HepG2 (cell line): ENCODE results near the gene RSPRY1. TPM values are rescaled to one million over a fixed set of nuclear protein-coding genes. Genes with fewer than 3 reads are reported as not detected.

Source experiments
- CBX1 ChIP-seq: IDR thresholded peaks from one replicate; pipeline ENCODE4 v1.6.1; 2016; ENCODE audit warnings: antibody characterized with exemption, low read depth
- CCDC6 ChIP-seq: sonication (generic); formaldehyde crosslinking; IDR thresholded peaks from 2 replicates; pipeline ENCODE4 v1.8.1; 2022; ENCODE audit warnings: mild to moderate bottlenecking, missing genetic modification reagents, moderate library complexity
- IKZF5 ChIP-seq: IDR thresholded peaks from 2 replicates; pipeline ENCODE4 v1.6.1; 2018; ENCODE audit warnings: missing genetic modification reagents, mild to moderate bottlenecking, missing compliant biosample characterization
- MYPOP ChIP-seq: sonication (generic); formaldehyde crosslinking; IDR thresholded peaks from 2 replicates; pipeline ENCODE4 v1.8.1; 2023; ENCODE audit warnings: mild to moderate bottlenecking, moderate library complexity, missing genetic modification reagents
- NCOA2 ChIP-seq: sonication (generic); formaldehyde crosslinking; IDR thresholded peaks from 2 replicates; pipeline ENCODE4 v1.8.0; 2022; ENCODE audit warnings: inconsistent platforms
- PPARG ChIP-seq: conservative IDR thresholded peaks from 2 replicates; pipeline ENCODE4 v1.6.1; 2016; ENCODE audit warnings: missing biosample characterization, missing genetic modification reagents
- PRDM4 ChIP-seq: sonication (generic); formaldehyde crosslinking; IDR thresholded peaks from 2 replicates; pipeline ENCODE4 v1.9.0; 2021; ENCODE audit warnings: missing genetic modification reagents, borderline replicate concordance
- SRY ChIP-seq: sonication (generic); formaldehyde crosslinking; IDR thresholded peaks from 2 replicates; pipeline ENCODE4 v1.8.0; 2022; ENCODE audit warnings: mild to moderate bottlenecking, missing genetic modification reagents
- THRA ChIP-seq: sonication (generic); formaldehyde crosslinking; IDR thresholded peaks from 2 replicates; pipeline ENCODE4 v1.4.0; 2020; ENCODE audit warnings: missing genetic modification reagents, borderline replicate concordance
- TMF1 ChIP-seq: sonication (generic); formaldehyde crosslinking; IDR thresholded peaks from 2 replicates; pipeline ENCODE4 v1.8.1; 2022; ENCODE audit warnings: low read depth, missing genetic modification reagents
- ZBED4 ChIP-seq: sonication (generic); formaldehyde crosslinking; IDR thresholded peaks from 2 replicates; pipeline ENCODE4 v1.4.0; 2020; ENCODE audit warnings: missing genetic modification reagents, borderline replicate concordance
- ZNF431 ChIP-seq: sonication (generic); formaldehyde crosslinking; IDR thresholded peaks from 2 replicates; pipeline ENCODE4 v1.9.0; 2022; ENCODE audit warnings: missing genetic modification reagents, low read depth, mild to moderate bottlenecking, borderline replicate concordance
- ZNF556 ChIP-seq: sonication (generic); formaldehyde crosslinking; IDR thresholded peaks from 2 replicates; pipeline ENCODE4 v1.4.0; 2020; ENCODE audit warnings: mild to moderate bottlenecking, missing genetic modification reagents, borderline replicate concordance
- ZSCAN29 ChIP-seq: sonication (generic); formaldehyde crosslinking; conservative IDR thresholded peaks from 2 replicates; pipeline ENCODE4 v1.4.0; 2020; ENCODE audit warnings: mild to moderate bottlenecking, missing genetic modification reagents
- ZUFSP ChIP-seq: sonication (generic); formaldehyde crosslinking; IDR thresholded peaks from 2 replicates; pipeline ENCODE4 v1.9.0; 2021; ENCODE audit warnings: missing genetic modification reagents, mild to moderate bottlenecking, borderline replicate concordance
- polyA plus RNA-seq, 8 experiments: library from polyadenylated mRNA; depleted of rRNA in 3 of 8; stranded (reverse) in 7 of 8; unstranded in 1 of 8; fragments of >200 nt; fragmentation: Illumina TruSeq in 4 of 8; extraction: Trizol in 4 of 8; gene quantifications; 2 replicates each; pipeline versions ENCODE4 v1.2.1 to v1.2.3, GENCODE V29; 2011 to 2016; ENCODE audit warnings: low read depth in 4 of 8, missing spikeins in 1 of 8, mixed read lengths in 1 of 8; ENCODE audit not compliant: insufficient read depth in 1 of 8
- total RNA-seq, 5 experiments: library from RNA; depleted of rRNA; stranded (reverse); fragments of >200 nt; fragmentation: Illumina TruSeq; extraction: Trizol; gene quantifications; 2 replicates each; pipeline ENCODE4 v1.2.3, GENCODE V29; 2016; ENCODE audit warnings: low read depth in 1 of 5

RSPRY1 gene
- total and polyA plus RNA-seq, 2 of the 13 experiments (the other 11 are each of a cell fraction or from before 2014, with no cell fraction given) = 53.4 to 61.0 TPM

- TF ChIP-seq THRA (CRISPR knock-in tag) (peak; percentile 45; the same call in 1 of the 2 replicates), MYPOP (CRISPR knock-in tag) (peak; percentile 91), ZUFSP (CRISPR knock-in tag) (no peak), CCDC6 (CRISPR knock-in tag) (no peak; the same call in 1 of the 2 replicates), ZNF556 (peak; percentile 55; the same call in 1 of the 2 replicates), IKZF5 (CRISPR knock-in tag) (no peak; the same call in 1 of the 2 replicates), SRY (CRISPR knock-in tag) (peak; percentile 91), ZSCAN29 (CRISPR knock-in tag) (0 out of 2 replicates have a peak, but pooled peaks have one; percentile 29), ZNF431 (no peak), PPARG (CRISPR knock-in tag) (no peak), PRDM4 (peak; percentile 49; the same call in 1 of the 2 replicates), NCOA2 (CRISPR knock-in tag) (0 out of 2 replicates have a peak, but pooled peaks have one; percentile 20), CBX1 (peak; percentile 59), ZBED4 (CRISPR knock-in tag) (no peak), TMF1 (CRISPR knock-in tag) (no peak)
Observed at GRCh38 chr16:57185945-57186871, at the start of gene RSPRY1, which contains the start of gene PSME3IP1 (continued).
